CD4-positive, CD25-positive, alpha-beta regulatory T cell (primary cell): Measurements from ENCODE around the gene KRTAP12-2. TPM values are rescaled to one million over a fixed set of nuclear protein-coding genes. Genes with fewer than 3 reads are reported as not detected.

Experiments
- ATAC-seq, 2 donors: fragments of 150-1000 bp; cut with Tn5 transposase; one replicate each; pipeline ENCODE4 v1.10.0; 2021; ENCODE audit warnings: low read depth in 2 of 2, moderate number of reproducible peaks in 2 of 2, moderate library complexity in 1 of 2
- DNase-seq, 3 donors: peaks; one replicate each; pipeline versions ENCODE4 v3.0.0 to v3.0.0-alpha.2; 2012 to 2022; ENCODE audit warnings: mixed read lengths in 1 of 3
- H3K27ac ChIP-seq: one replicate; pipeline ENCODE4 v1.7.0; 2013; ENCODE audit warnings: mild to moderate bottlenecking, low read length; ENCODE audit not compliant: insufficient read depth, poor library complexity, severe bottlenecking
- H3K27me3 ChIP-seq: one replicate; pipeline ENCODE4 v1.7.0; 2013; ENCODE audit warnings: low read length; ENCODE audit not compliant: control insufficient read depth, insufficient read depth
- H3K36me3 ChIP-seq: one replicate; pipeline ENCODE4 v1.7.0; 2013; ENCODE audit warnings: mild to moderate bottlenecking, low read length, moderate library complexity; ENCODE audit not compliant: control insufficient read depth, insufficient read depth
- H3K4me1 ChIP-seq: 2 replicates; pipeline ENCODE4 v1.7.0; 2013; ENCODE audit warnings: mild to moderate bottlenecking, low read length; ENCODE audit not compliant: insufficient read depth, control insufficient read depth, poor library complexity, severe bottlenecking
- H3K4me3 ChIP-seq: one replicate; pipeline ENCODE4 v1.7.0; 2013; ENCODE audit warnings: low read depth, mild to moderate bottlenecking, low read length, moderate library complexity
- H3K9me3 ChIP-seq, 2 experiments: 1 replicate in 1 of 2; 2 replicates in 1 of 2; pipeline ENCODE4 v1.7.0; 2013; ENCODE audit warnings: low read length in 2 of 2, mild to moderate bottlenecking in 1 of 2, moderate library complexity in 1 of 2; ENCODE audit not compliant: control insufficient read depth in 2 of 2
- H3K27ac Mint-ChIP-seq, 3 donors: one replicate each; pipeline ENCODE4 v1.8.0; 2020 to 2022; ENCODE audit warnings: mild to moderate bottlenecking in 3 of 3, mixed read lengths in 3 of 3, moderate library complexity in 2 of 3
- H3K27me3 Mint-ChIP-seq: one replicate; pipeline ENCODE4 v1.8.0; 2022; ENCODE audit warnings: mild to moderate bottlenecking, mixed read lengths
- H3K36me3 Mint-ChIP-seq: one replicate; pipeline ENCODE4 v1.8.0; 2020; ENCODE audit warnings: mixed read lengths
- H3K4me1 Mint-ChIP-seq, 4 donors: one replicate each; pipeline ENCODE4 v1.8.0; 2020 to 2022; ENCODE audit warnings: mixed read lengths in 4 of 4, mild to moderate bottlenecking in 1 of 4
- H3K4me3 Mint-ChIP-seq, 4 donors: one replicate each; pipeline ENCODE4 v1.8.0; 2020 to 2022; ENCODE audit warnings: mild to moderate bottlenecking in 4 of 4, mixed read lengths in 4 of 4, moderate library complexity in 3 of 4
- H3K9me3 Mint-ChIP-seq, 7 donors: one replicate each; pipeline ENCODE4 v1.8.0; 2020 to 2022; ENCODE audit warnings: mixed read lengths in 7 of 7, mild to moderate bottlenecking in 3 of 7, moderate library complexity in 2 of 7
- polyA plus RNA-seq, 4 donors: library from polyadenylated mRNA; unstranded; fragments of 300-500 nt; fragmentation: Illumina TruSeq; gene quantifications; one replicate each; pipeline ENCODE4 v1.2.3, GENCODE V29; 2021
- total RNA-seq: library from RNA; stranded (reverse); gene quantifications from one replicate; pipeline ENCODE4 v1.2.3, GENCODE V29; 2022

The KRTAP12-2 gene
- total and polyA plus RNA-seq, 5 donors from 2014 or later: not detected

GRCh38 chr21:44710756-44711326 lies 44.1 kb upstream of the KRTAP12-2 start:
- no peak overlapping the region for H3K27ac Mint-ChIP-seq
- H3K4me3 ChIP-seq: no peak overlapping the region
- peaks cover 0 to 10% of the 10 kb centered on the region in 2 experiments for H3K9me3 ChIP-seq

GRCh38 chr21:44710294-44710665 lies 43.6 kb upstream of the KRTAP12-2 start:
- H3K4me1 ChIP-seq: no peaks in the 10 kb centered on the region
- H3K27ac Mint-ChIP-seq: no peak overlapping the region
- no peak for DNase-seq

More at GRCh38 chr21:44710756-44711326, 44.1 kb upstream of the KRTAP12-2 start:
- Mint-ChIP-seq H3K4me3 (peak overlapping the region in 2 of 4 donors; percentile 21 to 33), H3K9me3 (peaks cover 0 to 9% (median 2%) of the 10 kb centered on the region in 7 donors), H3K4me1 (peaks cover 0 to 19% (median 11%) of the 10 kb centered on the region in 4 donors), H3K36me3 (peaks cover 2% of the 10 kb centered on the region), H3K27me3 (peaks cover 91% of the 10 kb centered on the region)
- Histone ChIP-seq H3K36me3 (no peaks in the 10 kb centered on the region), H3K27ac (no peak overlapping the region), H3K27me3 (peaks cover 18% of the 10 kb centered on the region), H3K4me1 (no peaks in the 10 kb centered on the region)
- DNase-seq: no peak
- ATAC-seq: no peak

GRCh38 chr21:44709426-44710293 lies 42.9 kb upstream of the KRTAP12-2 start:
- H3K27me3 ChIP-seq: peaks cover 16% of the 10 kb centered on the region
- no peak overlapping the region for H3K4me3 ChIP-seq
- no peaks in the 10 kb centered on the region for H3K4me1 ChIP-seq
- H3K27ac ChIP-seq: no peak overlapping the region
- Mint-ChIP-seq H3K27me3 (peaks cover 92% of the 10 kb centered on the region), H3K4me1 (peaks cover 0 to 19% (median 3%) of the 10 kb centered on the region in 4 donors), H3K9me3 (peaks cover 0 to 10% (median 3%) of the 10 kb centered on the region in 7 donors), H3K27ac (no peak overlapping the region), H3K4me3 (peak overlapping the region in 2 of 4 donors; percentile 38 to 48), H3K36me3 (peaks cover 4% of the 10 kb centered on the region)
- peaks cover 0 to 11% of the 10 kb centered on the region in 2 experiments for H3K9me3 ChIP-seq
- DNase-seq (no peak), ATAC-seq (no peak)
- no peaks in the 10 kb centered on the region for H3K36me3 ChIP-seq

More at GRCh38 chr21:44710294-44710665, 43.6 kb upstream of the KRTAP12-2 start:
- Mint-ChIP-seq H3K36me3 (peaks cover 4% of the 10 kb centered on the region), H3K4me3 (no peak overlapping the region), H3K9me3 (peaks cover 0 to 10% (median 3%) of the 10 kb centered on the region in 7 donors), H3K4me1 (peaks cover 0 to 19% (median 8%) of the 10 kb centered on the region in 4 donors), H3K27me3 (peaks cover 92% of the 10 kb centered on the region)
- no peak for ATAC-seq
- Histone ChIP-seq H3K27me3 (peaks cover 16% of the 10 kb centered on the region), H3K4me3 (no peak overlapping the region), H3K9me3 (peaks cover 0 to 11% of the 10 kb centered on the region in 2 experiments), H3K27ac (no peak overlapping the region), H3K36me3 (no peaks in the 10 kb centered on the region)

GRCh38 chr21:44708866-44709425 lies 42.2 kb upstream of the KRTAP12-2 start:
- Histone ChIP-seq H3K27me3 (peaks cover 16% of the 10 kb centered on the region), H3K9me3 (peaks cover 0 to 11% of the 10 kb centered on the region in 2 experiments), H3K4me1 (no peaks in the 10 kb centered on the region), H3K27ac (no peak overlapping the region), H3K36me3 (no peaks in the 10 kb centered on the region), H3K4me3 (no peak overlapping the region)
- DNase-seq (no peak), ATAC-seq (no peak)
- peak overlapping the region in 2 of 4 donors; percentile 38 to 48 for H3K4me3 Mint-ChIP-seq
- peaks cover 85% of the 10 kb centered on the region for H3K27me3 Mint-ChIP-seq
- no peak overlapping the region for H3K27ac Mint-ChIP-seq
- H3K4me1 Mint-ChIP-seq: peaks cover 0 to 19% (median 2%) of the 10 kb centered on the region in 4 donors
- H3K36me3 Mint-ChIP-seq: peaks cover 4% of the 10 kb centered on the region
- H3K9me3 Mint-ChIP-seq: peaks cover 0 to 10% (median 4%) of the 10 kb centered on the region in 7 donors

- H3K4me3 Mint-ChIP-seq: no peak overlapping the region
- Histone ChIP-seq H3K4me3 (no peak overlapping the region), H3K27ac (no peak overlapping the region), H3K4me1 (no peaks in the 10 kb centered on the region), H3K36me3 (no peaks in the 10 kb centered on the region), H3K9me3 (peaks cover 0 to 11% of the 10 kb centered on the region in 2 experiments), H3K27me3 (peaks cover 10% of the 10 kb centered on the region)
- peaks cover 0 to 10% (median 4%) of the 10 kb centered on the region in 7 donors for H3K9me3 Mint-ChIP-seq
- no peak for ATAC-seq
- peaks cover 79% of the 10 kb centered on the region for H3K27me3 Mint-ChIP-seq
- no peak overlapping the region for H3K27ac Mint-ChIP-seq
- peaks cover 4% of the 10 kb centered on the region for H3K36me3 Mint-ChIP-seq
- H3K4me1 Mint-ChIP-seq: peaks cover 0 to 19% (median 2%) of the 10 kb centered on the region in 4 donors
- no peak for DNase-seq
Observed at GRCh38 chr21:44708213-44708865, 41.6 kb upstream of the KRTAP12-2 start.

GRCh38 chr21:44706706-44707581 lies 40.2 kb upstream of the KRTAP12-2 start:
- peaks cover 0 to 8% (median 4%) of the 10 kb centered on the region in 7 donors for H3K9me3 Mint-ChIP-seq

More at GRCh38 chr21:44706706-44707581, 40.2 kb upstream of the KRTAP12-2 start:
- peaks cover 0 to 19% (median 2%) of the 10 kb centered on the region in 4 donors for H3K4me1 Mint-ChIP-seq
- no peaks in the 10 kb centered on the region for H3K4me1 ChIP-seq
- H3K27ac Mint-ChIP-seq: no peak overlapping the region
- H3K27me3 Mint-ChIP-seq: peaks cover 75% of the 10 kb centered on the region
- H3K9me3 ChIP-seq: peaks cover 0 to 11% of the 10 kb centered on the region in 2 experiments
- DNase-seq (no peak), ATAC-seq (no peak)
- no peak overlapping the region for H3K4me3 ChIP-seq
- peaks cover 7% of the 10 kb centered on the region for H3K27me3 ChIP-seq
- no peaks in the 10 kb centered on the region for H3K36me3 ChIP-seq
- H3K27ac ChIP-seq: no peak overlapping the region
- H3K36me3 Mint-ChIP-seq: peaks cover 4% of the 10 kb centered on the region
- H3K4me3 Mint-ChIP-seq: no peak overlapping the region
